HG03432 (cell line): ENCODE results near the gene PROKR1.
"Not testable (repeated sequence)": the region's sequence is repeated elsewhere in the genome, so short reads cannot be mapped to it uniquely, and the experiment has no call there.

Experiments
- ATAC-seq: cut with Tn5 transposase; IDR thresholded peaks from one replicate; pipeline ENCODE4 v1.9.1; 2021; ENCODE audit warnings: mild to moderate bottlenecking, moderate library complexity; ENCODE audit not compliant: unreplicated experiment

PROKR1 gene

GRCh38 chr2:68643011-68643873 is at the start of gene PROKR1:
TSS of gene PROKR1 (plus strand) at chr2:68643579. CDS start at chr2:68645822, 2,243 bp downstream.
- ATAC-seq: no peak

- ATAC-seq: no peak
These were observed 49.3 kb upstream of the PROKR1 start for GRCh38 chr2:68594041-68594440.

DNA sequence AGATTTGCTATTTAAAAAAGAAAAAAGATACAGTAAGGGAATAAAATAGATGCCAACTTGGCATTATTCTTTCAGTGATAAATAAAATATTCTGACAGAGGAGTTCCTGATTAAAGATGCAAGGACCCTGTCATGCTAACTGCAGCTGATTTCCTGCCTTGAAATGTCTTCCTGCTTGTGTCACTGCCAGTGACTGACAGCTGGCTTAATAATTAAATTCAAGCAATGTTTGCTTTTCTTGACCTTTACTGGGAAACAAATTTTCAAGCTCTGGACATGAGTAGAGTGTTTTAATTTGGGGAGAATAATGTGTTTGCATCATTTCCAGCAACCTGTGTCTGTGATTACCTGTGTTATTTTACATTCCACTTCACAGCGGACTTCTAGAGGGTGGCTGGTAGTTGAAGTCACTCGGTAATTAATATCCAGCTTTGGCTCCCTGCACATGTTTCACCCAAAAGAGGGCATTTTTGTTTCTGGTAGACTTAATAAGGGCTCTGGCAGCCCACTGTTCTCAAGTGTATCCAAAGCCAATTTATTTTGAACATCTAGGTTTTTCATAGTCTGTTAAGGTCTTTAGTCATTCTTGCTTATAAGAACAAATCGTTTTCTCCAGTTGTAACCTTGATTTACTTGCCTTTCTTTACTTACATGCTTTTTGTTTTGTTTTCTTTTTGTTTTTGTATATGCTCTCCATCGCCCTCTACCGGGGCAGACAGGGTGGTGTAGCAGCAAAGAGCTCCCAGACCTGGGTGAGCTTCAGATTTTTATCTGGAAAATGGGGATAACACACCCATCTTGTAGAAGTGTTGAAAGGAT is 48.5 kb upstream of the PROKR1 start:
- ATAC-seq: peak; percentile 88

DNA sequence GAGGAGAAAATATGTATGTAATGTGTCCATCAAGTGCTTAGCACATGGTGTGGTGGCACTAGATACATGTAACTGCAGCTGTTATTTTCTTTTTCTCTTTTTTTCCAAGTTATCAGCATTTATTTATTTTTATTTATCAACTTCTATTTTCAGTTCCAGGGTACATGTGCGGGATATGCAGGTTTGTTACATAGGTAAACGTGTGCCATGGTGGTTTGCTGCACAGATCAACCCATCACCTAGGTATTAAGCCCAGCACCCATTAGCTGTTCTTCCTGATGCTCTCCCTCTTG is 47.9 kb upstream of the PROKR1 start:
- not testable (repeated sequence) for ATAC-seq

GRCh38 chr2:68600495-68600894 is 42.9 kb upstream of the PROKR1 start:
- ATAC-seq: not testable (repeated sequence)

DNA sequence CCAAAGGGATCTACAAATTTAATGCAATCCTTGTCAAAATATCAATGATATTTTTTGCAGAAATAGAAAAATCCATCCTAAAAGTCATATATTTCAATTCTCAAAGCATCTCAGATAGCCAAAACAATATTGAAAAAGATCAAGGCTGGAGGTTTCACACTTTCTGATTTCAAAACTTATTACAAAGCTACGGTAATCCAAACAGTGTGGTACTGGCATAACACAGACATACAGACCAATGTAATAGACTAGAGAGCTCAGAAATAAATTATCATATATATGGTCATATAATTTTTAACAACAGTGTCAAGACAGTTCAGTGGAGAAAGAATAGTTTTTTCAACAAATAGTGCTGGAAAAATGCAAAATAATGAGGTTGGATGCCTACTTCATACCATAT is 40.3 kb upstream of the PROKR1 start:
- no peak for ATAC-seq

GRCh38 chr2:68604077-68604476 is 39.3 kb upstream of the PROKR1 start:
- ATAC-seq: no peak

DNA sequence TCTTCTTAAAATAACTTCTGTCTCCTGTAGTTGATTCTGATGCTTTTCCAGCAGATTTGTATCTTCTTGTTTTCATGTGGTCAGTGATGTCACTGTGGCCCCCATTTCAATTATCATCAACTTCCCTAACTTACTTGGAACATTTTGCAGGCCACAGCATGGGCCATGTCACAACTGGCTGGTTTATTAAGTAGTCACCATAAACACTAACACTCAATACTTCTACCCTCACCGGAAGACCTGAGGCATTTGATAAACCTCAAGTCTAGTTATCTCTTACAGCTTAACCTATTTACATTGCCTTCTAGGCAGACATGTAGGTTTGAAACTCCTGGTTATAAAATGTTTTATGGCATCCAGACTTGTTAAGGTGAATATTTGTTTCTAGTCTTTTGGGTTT is 37.4 kb upstream of the PROKR1 start:
- no peak for ATAC-seq

DNA sequence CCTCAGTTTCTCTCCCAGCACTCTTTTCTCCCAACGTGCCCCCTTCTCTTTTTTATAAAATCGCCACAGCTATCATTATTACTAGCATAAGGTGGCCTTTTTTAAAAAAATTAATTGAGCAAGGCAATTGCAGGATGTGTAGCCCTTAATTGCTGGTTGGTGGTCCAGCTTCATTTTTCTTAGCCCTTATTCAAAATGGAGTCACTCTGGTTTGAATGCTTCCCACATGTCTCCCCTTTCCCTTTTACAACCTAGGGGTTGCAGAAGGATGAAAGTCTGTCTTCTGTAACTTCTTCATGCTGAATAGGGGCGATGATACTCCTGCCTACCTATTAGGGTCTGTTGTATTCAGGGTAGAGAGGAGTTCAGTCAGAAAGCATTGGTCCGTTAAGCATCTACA is 36.6 kb upstream of the PROKR1 start:
- no peak for ATAC-seq

GRCh38 chr2:68607837-68608236 is 35.5 kb upstream of the PROKR1 start:
- ATAC-seq: no peak

DNA sequence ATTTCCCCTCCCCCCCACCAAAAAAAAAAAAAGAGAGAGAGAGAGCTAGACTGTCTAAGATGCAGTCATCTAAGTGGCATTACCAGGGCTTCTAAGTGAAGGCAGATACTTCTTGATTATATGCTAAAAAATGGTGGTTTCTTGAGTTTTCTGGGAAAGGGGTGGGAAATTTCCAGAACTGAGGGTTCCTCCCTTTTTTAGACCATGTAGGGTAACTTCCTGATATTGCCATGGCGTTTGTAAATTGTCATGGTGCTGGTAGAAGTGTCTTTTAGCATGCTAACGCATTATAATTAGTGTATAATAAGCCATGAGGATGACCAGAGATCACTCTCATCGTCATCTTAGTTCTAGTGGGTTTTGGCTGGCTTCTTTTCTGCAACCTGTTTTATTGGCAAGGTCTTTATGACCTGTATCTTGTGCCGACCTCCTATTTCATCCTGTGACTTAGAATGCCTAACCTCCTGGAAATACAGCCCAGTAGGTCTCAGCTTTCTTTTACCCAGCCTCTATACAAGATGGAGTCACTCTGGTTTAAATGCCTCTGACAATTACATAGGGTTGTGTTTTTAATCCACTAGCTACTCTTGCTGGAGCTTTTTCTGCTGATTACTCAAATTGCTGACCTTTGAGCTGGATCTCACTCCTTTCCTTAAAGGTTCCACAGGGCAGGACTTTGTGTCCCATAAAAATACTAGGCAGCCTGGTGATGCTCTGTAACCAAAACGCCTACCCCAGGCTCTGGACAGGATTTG is 30.4 kb upstream of the PROKR1 start:
- no peak for ATAC-seq

GRCh38 chr2:68620772-68621171 is 22.6 kb upstream of the PROKR1 start:
- no peak for ATAC-seq

- no peak for ATAC-seq
These were observed 19.6 kb upstream of the PROKR1 start for GRCh38 chr2:68623820-68624219.

- ATAC-seq: no peak
These were observed 15.8 kb upstream of the PROKR1 start for GRCh38 chr2:68627615-68628014.

DNA sequence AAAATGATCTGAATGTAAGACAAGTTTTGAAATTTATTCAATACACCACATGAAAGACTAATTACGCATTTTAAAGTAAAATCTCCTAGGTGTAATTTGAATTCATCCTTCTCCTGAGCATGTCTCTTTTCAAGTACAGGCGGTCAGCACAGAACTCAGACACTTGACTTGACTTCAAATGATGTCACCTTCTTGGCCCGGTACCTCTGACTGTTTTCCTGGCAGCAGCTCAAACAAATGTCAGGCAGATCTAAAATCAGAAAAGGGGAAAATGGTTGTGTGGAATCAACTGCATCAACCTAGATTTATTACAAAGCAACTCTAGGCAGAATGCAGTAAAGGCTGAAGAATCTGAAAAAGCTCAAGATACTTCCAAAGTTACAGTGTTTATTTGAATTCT is 11.4 kb upstream of the PROKR1 start:
- ATAC-seq: no peak

GRCh38 chr2:68637047-68637446 is 6.3 kb upstream of the PROKR1 start:
- no peak for ATAC-seq

DNA sequence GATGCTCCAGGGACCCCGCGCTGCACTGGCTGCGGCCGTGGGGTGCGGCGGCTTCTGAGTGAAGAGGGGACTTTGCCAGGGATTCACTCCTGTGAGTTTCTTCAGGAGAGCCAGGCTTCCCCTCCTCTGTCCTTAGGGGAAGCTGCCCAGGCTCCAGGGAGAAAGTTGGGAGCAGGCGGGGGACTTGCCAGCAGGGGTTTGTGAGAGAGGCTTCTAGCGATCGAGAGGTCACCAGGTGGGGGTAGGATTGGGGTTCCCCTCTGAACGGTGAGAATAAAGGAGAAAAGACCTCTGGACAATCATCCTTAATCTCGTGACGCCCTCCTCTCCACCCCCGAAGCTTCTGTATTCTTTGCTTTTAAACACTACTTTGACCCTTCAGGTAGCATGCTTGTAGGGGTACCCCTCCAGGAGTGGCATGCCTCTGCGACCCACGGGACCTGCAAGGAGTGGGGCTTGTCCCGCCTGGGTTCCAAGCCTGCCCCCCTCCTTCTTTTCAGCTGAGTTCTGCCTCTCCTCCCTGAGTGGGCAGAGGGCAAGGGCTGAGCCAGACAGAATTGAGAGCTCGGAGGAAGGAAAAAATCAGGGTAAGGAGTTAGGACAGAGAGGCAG is 601 bp downstream of the PROKR1 start:
- ATAC-seq: no peak

DNA sequence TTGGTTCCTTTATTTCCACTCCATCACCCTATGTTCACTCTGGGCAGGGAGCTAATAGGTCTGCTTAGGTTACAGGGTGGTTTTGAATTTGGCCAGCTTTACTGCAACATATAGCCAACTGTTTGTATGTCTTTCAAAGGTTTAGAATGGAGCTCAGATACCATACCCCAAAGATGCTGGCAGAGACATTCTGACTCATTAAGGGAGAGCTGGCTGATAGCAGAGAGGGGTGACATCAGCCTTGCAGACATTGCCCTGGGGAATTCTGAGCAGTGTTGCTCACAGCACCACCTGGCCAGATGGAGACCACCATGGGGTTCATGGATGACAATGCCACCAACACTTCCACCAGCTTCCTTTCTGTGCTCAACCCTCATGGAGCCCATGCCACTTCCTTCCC is 2.1 kb downstream of the PROKR1 start:
- ATAC-seq: peak; percentile 60

- no peak for ATAC-seq
These were observed 2.9 kb downstream of the PROKR1 start for GRCh38 chr2:68646303-68646702.

DNA sequence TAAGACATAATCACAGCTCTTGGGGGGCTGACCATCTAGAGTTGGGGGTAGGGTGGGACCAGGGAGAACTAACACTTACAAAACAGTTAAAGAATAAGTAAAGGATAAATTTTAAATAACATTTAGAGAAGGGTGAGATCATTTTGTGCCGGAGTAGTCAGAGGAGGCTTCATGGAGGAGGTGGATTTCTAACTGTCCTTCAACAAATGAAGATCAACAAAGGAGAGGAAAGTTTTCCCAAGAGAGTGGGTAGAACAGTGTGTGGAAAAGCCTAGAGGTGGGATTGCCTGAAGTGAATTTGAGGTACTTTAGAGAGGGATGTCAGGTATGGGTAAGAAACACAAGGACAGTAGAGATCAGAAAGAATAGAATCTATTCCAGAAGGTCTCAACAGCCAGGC is 7.3 kb downstream of the PROKR1 start:
- no peak for ATAC-seq

DNA sequence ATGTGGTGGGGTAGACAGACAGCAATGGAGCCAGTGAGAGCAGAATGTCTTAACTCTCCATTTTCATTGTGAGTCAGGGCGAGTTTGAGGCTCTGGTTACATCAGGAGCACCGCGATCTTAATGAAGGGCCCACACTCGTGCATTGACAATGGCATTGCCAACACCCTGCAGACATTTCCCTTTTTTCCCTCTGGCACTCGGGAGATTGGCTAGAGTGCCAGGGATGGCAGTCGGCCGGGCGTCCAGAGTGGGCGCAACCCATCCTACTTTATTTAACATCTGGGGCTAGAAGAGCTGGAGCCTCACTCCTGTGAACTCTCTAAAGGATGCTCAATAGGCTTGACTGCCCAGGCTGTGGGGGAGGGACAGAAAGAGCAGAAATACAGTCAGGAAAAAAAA is 9.7 kb downstream of the PROKR1 start:
- ATAC-seq: no peak
